KOPT-K1 (cell line): ENCODE results near the gene RPTOR.

Source experiments
- H3K27ac ChIP-seq: fragments of 200-600 bp; sonication (generic); 2 replicates; pipeline ENCODE4 v1.5.1; 2016; ENCODE audit warnings: antibody characterized with exemption, mild to moderate bottlenecking, low read depth, low read length; ENCODE audit not compliant: poor library complexity, severe bottlenecking
- H3K36me3 ChIP-seq: fragments of 200-600 bp; sonication (generic); 2 replicates; pipeline ENCODE4 v1.5.1; 2017; ENCODE audit warnings: antibody characterized with exemption, mild to moderate bottlenecking, low read length, moderate library complexity; ENCODE audit not compliant: insufficient read depth
- H3K9me3 ChIP-seq: fragments of 200-600 bp; sonication (generic); 2 replicates; pipeline ENCODE4 v1.5.1; 2017; ENCODE audit warnings: antibody characterized with exemption, low read length, mild to moderate bottlenecking; ENCODE audit not compliant: insufficient read depth, poor library complexity, severe bottlenecking

The RPTOR gene

DNA sequence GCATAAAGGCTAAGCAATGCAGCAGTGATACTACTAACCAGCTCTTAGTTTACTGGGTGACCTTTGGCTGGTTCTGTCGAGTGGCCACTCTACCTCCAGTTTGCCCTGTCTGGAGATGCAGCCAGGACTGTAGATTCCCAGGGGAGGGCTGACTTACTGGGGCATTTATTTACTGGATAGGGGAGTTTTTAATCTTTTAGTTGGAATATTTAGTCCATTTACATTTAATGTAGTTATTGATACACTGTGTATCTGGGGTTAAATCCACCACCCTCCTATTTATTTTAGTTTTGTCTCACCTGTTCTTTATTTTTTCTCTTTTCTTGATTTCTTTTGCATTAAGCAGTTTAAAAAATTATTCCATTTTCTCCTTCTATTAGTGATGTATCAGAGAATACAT, 112.9 kb downstream of the RPTOR start:
- Histone ChIP-seq H3K27ac (peak overlapping the region; percentile 85), H3K36me3 (no peaks in the 10 kb centered on the region), H3K9me3 (peaks cover 15% of the 10 kb centered on the region)

DNA sequence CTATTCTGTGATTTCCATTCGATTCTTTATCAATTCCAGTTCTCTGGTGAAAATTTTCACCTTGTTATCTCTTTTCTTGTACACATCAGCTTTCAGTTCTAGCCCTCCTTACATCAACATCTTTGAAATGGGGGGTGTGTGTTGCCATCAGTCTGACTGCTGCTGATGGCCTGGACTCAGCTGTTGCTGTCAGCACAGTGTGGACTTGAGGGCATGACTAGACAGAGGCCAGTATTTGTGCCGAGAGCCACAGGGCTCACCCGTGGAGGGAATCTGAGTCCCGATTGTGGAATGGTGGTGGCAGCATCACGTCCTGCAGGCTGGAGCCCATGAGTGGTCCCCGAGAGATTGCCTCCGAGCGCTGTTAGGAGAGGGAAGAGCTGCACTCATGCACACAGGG, 114.2 kb downstream of the RPTOR start:
- H3K9me3 ChIP-seq, result peaks cover 15% of the 10 kb centered on the region
- no peaks in the 10 kb centered on the region for H3K36me3 ChIP-seq
- peak overlapping the region; percentile 35 for H3K27ac ChIP-seq

GRCh38 chr17:80659651-80660050, 115.0 kb downstream of the RPTOR start:
- Histone ChIP-seq H3K9me3 (peaks cover 11% of the 10 kb centered on the region), H3K36me3 (no peaks in the 10 kb centered on the region), H3K27ac (no peak overlapping the region)

DNA sequence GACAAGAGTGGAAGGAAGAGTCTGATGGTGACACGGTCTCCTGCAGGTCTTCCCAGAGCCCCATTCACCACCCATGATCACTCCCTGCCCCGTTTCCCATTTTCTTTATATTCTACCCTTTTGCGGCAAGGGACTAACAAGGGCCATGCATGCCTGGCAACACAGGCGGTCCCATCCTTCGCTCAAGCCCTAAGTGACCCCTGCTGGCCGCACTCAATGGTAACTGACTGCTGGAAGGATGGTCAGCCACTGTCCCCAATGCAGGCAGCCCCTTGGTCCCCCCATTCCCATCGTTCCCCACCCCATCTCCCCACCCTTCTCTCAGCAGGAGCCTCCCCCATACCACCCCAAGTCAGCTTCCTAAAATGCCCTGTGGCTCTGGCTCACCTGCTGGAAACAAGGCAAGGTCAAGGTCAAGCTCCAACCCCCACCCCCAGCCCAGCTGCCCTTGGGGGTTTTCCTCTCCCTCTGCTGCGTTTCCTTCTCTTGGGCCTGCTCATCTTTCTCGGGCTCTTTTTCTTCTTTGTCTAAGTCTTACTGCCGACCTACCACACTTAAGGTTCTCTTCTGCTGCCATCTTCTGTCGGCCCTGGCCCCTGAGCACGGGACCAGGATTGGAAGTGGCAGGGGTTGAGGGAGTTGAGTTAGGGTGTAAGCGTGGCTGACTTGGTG, 116.0 kb downstream of the RPTOR start:
- Histone ChIP-seq H3K36me3 (no peaks in the 10 kb centered on the region), H3K27ac (peak overlapping the region; percentile 97), H3K9me3 (peaks cover 11% of the 10 kb centered on the region)

- peak overlapping the region; percentile 97 for H3K27ac ChIP-seq
- H3K9me3 ChIP-seq, result peaks cover 6% of the 10 kb centered on the region
- H3K36me3 ChIP-seq, result no peaks in the 10 kb centered on the region
Measured at GRCh38 chr17:80662557-80662956, 117.9 kb downstream of the RPTOR start.

DNA sequence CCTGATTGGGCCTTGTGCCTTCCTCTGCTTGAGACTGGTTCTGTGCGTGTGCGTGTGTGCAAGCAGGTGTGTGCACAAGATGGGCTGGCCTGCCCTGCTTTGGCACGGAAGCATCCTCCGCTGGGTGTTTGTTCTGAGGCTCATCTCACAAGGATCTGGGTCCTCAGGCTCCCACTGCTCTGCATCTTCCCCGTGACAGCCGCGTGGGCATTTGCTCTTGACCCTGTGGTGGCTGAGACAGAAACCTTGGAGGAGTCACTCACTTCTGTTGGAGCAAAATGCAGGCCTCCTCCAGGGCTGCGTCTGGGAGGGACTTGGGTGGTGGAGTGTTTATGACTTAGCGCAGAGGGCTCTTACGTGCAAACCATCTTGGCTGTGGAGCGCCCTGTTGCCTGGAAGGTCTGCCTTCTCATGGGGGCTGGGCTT, 119.2 kb downstream of the RPTOR start:
- H3K27ac ChIP-seq, result peak overlapping the region; percentile 97
- no peaks in the 10 kb centered on the region for H3K9me3 ChIP-seq
- no peaks in the 10 kb centered on the region for H3K36me3 ChIP-seq

DNA sequence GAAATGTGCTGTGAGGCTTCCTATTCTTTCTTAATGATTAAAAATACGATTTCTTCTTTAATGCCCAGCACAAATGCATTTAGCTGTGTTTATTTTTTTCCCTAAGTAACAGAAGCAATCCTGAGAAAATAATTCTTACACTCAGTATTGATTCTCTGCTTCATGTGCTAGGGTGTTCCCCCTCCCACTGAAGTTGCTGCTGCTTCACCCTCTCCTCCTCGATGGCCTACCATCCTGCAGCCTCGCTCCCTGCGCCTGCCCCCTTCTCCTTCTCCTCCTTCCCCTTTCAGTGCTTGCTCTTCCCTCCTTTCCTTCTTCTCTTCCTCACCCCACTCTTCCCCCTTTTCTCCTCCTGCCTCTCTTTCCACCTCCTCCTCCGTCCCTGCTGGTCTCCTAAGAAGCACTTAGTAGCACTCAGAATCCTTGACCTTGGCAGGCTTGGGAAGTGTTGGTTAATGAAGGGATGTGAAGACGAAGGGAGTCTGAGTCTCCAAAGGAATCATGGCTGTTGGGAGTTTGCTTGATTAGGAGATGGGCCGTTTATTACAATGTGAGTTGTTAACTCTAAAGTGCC, 119.7 kb downstream of the RPTOR start:
- no peaks in the 10 kb centered on the region for H3K9me3 ChIP-seq
- peak overlapping the region; percentile 97 for H3K27ac ChIP-seq
- H3K36me3 ChIP-seq, result no peaks in the 10 kb centered on the region

DNA sequence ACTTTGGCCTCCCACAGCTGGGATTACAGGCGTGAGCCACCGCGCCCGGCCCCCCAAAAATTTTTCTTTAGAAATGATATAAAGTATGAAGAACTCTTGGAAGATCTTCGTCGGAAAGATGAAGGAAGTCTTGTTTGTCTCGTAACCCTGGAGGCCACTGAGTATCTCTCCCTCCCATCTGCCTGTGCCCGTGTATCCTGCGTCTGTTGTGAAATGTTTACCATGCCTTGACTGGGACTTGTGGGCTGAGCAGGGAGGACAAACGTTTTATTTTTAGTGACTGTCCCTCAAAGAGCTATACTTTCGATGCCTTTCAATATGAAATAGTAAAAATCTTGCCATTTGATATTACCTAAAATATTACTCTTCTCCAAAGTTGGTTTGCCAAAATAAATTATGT, 121.2 kb downstream of the RPTOR start:
- Histone ChIP-seq H3K27ac (peak overlapping the region; percentile 97), H3K9me3 (no peaks in the 10 kb centered on the region), H3K36me3 (no peaks in the 10 kb centered on the region)

DNA sequence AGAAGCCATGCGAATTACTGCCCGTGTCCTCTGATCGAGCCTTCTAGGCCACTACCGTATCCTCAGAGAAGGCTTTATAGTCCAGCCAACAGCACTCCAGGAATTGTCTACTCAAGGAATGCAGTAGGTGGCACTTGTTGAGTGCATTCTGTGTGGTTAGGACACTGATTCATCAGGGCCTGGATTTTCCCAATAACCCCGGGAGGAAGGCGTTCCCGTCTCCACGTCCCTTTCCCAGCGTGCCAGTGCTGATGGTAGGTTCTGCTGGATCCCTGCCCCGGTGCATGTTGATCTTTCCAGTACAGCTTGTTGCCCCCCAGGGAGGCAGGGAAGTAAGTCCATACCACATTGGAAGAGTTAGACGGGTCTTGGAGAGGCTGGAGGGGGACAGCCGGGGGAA, 122.2 kb downstream of the RPTOR start:
- peak overlapping the region; percentile 97 for H3K27ac ChIP-seq
- H3K36me3 ChIP-seq, result peaks cover 4% of the 10 kb centered on the region; the same call in 1 of the 2 replicates
- H3K9me3 ChIP-seq, result no peaks in the 10 kb centered on the region

DNA sequence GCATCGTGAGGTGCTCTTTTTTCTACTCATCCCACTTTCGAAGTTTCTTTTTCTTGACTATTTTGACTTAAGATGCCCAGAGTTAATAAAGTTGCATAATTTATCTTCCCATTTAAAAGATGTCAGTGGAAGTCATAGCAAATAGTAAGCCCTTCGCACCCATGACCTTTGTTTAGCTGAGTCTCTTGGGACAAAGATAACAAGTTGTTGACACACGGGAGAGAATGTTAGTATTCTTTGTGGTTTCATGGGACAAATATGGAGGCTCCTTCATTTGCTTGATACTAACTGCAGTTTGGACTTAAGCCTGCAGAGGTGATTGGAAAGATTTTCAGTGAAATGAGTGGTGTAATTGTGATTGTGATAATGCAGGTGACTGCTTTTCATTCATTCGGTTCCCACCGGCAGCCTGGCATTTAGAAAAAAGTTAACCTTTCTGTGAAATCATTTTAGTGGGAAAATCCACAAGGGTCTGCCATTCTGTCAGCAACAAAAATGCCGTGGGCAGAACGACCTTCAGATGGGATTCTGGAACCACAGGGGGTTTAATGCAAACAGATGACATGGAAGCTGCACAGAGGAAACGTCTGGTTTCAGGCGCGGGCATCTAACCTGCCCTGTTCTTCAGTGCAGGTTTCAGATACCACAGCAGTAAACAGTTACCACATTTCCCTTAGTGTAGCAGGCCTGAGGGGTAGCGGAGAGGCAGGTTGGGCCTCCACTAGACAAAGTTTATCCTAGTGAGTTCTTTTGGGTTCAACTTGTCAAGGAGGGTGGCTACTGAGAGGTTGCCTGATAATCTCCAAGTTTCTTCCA, 123.0 kb downstream of the RPTOR start:
- Histone ChIP-seq H3K9me3 (no peaks in the 10 kb centered on the region), H3K27ac (peak overlapping the region; percentile 97), H3K36me3 (peaks cover 7% of the 10 kb centered on the region; the same call in 1 of the 2 replicates)

DNA sequence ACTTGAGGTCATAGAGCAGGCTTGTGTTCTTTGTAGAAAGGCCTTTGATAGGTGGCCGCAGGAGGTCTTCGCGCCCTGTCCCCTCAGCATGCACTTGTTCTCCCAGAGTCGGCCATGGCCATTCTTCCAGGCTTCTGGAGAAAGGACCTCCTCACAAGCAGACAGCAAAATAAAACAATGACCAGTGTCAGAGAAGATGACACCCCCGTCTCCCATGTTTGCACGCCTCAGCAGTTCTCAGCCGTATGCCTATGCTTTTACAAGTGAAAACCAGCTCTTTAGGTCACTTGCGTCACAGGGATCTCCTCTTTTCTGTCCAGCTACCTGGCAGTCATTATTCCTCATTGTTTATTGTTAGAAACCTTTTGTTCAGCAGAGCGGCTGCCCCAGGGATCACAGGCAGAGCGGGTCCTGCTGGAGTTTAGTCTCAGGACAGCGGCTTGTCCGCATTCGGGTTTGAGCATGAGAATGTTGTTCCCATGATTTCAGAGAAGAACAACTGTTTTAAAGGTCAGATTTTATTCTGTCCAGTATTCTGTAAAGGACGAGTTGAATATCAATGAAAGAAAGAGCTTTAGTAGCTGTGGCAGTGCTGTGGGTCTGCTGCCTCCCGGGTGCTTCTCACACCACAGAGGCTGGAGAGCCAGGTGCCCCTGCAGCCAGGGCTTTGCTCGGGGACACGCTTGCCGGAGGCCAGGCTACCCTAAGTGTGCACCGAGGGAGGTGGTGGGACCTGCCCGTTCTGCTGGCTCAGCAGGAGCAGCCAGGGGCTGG, 123.9 kb downstream of the RPTOR start:
- Histone ChIP-seq H3K27ac (peak overlapping the region; percentile 97), H3K36me3 (peaks cover 7% of the 10 kb centered on the region; the same call in 1 of the 2 replicates), H3K9me3 (no peaks in the 10 kb centered on the region)

- Histone ChIP-seq H3K9me3 (no peaks in the 10 kb centered on the region), H3K27ac (peak overlapping the region; percentile 22), H3K36me3 (peaks cover 7% of the 10 kb centered on the region; the same call in 1 of the 2 replicates)
Measured at GRCh38 chr17:80671039-80671824, 126.6 kb downstream of the RPTOR start.

DNA sequence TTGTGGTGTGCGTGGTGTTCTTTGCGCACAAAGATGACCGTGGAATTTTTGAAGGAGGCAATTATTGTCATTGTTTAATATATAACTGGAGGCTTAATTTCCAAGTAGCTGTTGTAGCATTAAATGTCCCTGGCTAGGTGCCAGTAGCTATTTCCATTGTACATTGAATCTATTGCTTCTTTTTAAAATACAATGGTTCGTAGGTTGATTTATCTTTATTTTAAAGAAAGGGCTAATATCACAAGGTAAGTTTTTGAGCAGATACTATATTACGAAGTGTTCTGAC, 127.1 kb downstream of the RPTOR start:
- H3K36me3 ChIP-seq, result peaks cover 7% of the 10 kb centered on the region; the same call in 1 of the 2 replicates
- no peaks in the 10 kb centered on the region for H3K9me3 ChIP-seq
- H3K27ac ChIP-seq, result no peak overlapping the region

GRCh38 chr17:80673152-80673920, 128.7 kb downstream of the RPTOR start:
- Histone ChIP-seq H3K27ac (peak overlapping the region; percentile 63), H3K9me3 (no peaks in the 10 kb centered on the region), H3K36me3 (peaks cover 7% of the 10 kb centered on the region; the same call in 1 of the 2 replicates)
